Cardiac muscle cell (in vitro differentiated cells and primary cell): Measurements from ENCODE around the gene BPIFB6. TPM values are rescaled to one million over a fixed set of nuclear protein-coding genes. Genes with fewer than 3 reads are reported as not detected.

Experiments used
- DNase-seq, 2 donors: peaks; one replicate each; pipeline versions ENCODE4 v3.0.0 to v3.0.0-alpha.2; 2010 to 2017; ENCODE audit warnings: low read depth in 1 of 2, low spot score in 1 of 2
- H3K27ac ChIP-seq: fragments of 200-600 bp; sonication (generic); 2 replicates; pipeline ENCODE4 v1.5.1; 2016
- H3K27me3 ChIP-seq: fragments of 200-600 bp; sonication (generic); 2 replicates; pipeline ENCODE4 v1.6.0; 2016; ENCODE audit warnings: control low read depth
- H3K36me3 ChIP-seq: fragments of 200-600 bp; sonication (generic); 2 replicates; pipeline ENCODE4 v1.5.1; 2016; ENCODE audit warnings: control low read depth
- H3K4me1 ChIP-seq: fragments of 200-600 bp; sonication (generic); 2 replicates; pipeline ENCODE4 v1.8.1; 2017; ENCODE audit warnings: low read depth, mild to moderate bottlenecking, mixed run types
- H3K4me3 ChIP-seq: fragments of 200-600 bp; sonication (generic); 2 replicates; pipeline ENCODE4 v1.5.1; 2016; ENCODE audit warnings: mild to moderate bottlenecking
- H3K9me3 ChIP-seq: fragments of 200-600 bp; sonication (generic); 2 replicates; pipeline ENCODE4 v1.5.1; 2017; ENCODE audit warnings: low read depth, mild to moderate bottlenecking, control low read depth
- polyA plus RNA-seq: library from polyadenylated mRNA; unstranded; fragments of >200 nt; fragmentation: Nextera tagmentation; extraction: Ambion mirVana; gene quantifications from 2 replicates; pipeline ENCODE4 v1.2.1, GENCODE V29; 2016
- total RNA-seq: library from RNA; depleted of rRNA; stranded (reverse); fragments of >200 nt; gene quantifications from 2 replicates; pipeline ENCODE4 v1.2.3, GENCODE V29; 2016
- TF ChIP-seq, protein P1 (sequence below): IDR thresholded peaks from 2 replicates; pipeline ENCODE4 v1.5.1; 2012; ENCODE audit warnings: low read depth, mild to moderate bottlenecking, low read length

Gene BPIFB6
- total and polyA plus RNA-seq, 2 experiments from 2014 or later: not detected

DNA sequence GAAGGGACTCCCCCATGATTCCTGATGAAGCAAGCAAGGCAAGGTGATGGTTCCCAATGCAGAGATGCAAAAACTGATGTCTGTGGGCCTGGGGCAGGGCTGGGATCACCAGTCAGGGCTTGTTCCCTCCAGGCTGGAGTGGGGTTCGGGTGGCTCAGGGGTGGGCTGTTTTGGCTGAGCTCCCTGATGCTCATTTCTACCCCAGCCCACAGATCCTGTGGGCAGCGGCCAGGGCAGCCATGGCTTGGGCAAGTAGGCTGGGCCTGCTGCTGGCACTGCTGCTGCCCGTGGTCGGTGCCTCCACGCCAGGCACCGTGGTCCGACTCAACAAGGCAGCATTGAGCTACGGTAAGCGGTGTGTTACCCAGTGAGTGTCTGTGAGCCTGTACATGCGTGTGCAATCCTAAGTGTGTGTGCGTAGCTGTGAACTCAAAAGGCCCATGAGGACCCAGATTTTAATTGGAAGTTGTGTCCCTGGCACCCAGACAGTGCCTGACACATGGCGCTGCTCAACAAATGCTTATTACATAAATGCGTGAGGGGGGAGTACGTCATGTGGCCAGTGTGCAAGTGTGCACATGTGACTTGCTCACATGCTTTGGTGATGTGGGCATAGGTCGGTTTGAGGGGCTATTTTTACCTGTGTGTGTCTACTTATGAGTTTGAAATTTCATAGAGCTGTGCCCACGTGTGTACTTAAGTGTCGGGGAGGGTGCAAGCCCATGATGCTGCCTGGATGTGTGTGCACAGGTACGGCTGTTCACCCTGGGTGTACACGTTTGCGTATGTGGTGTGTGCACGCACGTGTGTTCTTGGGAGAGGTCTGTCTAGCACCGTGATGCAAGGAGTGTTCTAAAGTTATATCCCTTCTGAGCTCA is 22.9 kb upstream of the BPIFB6 start:
- Histone ChIP-seq H3K27ac (no peak overlapping the region), H3K9me3 (no peaks in the 10 kb centered on the region), H3K36me3 (no peaks in the 10 kb centered on the region), H3K4me3 (no peak overlapping the region), H3K4me1 (no peaks in the 10 kb centered on the region), H3K27me3 (no peaks in the 10 kb centered on the region)
- TF ChIP-seq, protein P1, sequence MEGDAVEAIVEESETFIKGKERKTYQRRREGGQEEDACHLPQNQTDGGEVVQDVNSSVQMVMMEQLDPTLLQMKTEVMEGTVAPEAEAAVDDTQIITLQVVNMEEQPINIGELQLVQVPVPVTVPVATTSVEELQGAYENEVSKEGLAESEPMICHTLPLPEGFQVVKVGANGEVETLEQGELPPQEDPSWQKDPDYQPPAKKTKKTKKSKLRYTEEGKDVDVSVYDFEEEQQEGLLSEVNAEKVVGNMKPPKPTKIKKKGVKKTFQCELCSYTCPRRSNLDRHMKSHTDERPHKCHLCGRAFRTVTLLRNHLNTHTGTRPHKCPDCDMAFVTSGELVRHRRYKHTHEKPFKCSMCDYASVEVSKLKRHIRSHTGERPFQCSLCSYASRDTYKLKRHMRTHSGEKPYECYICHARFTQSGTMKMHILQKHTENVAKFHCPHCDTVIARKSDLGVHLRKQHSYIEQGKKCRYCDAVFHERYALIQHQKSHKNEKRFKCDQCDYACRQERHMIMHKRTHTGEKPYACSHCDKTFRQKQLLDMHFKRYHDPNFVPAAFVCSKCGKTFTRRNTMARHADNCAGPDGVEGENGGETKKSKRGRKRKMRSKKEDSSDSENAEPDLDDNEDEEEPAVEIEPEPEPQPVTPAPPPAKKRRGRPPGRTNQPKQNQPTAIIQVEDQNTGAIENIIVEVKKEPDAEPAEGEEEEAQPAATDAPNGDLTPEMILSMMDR: no peak
- no peak for DNase-seq

DNA sequence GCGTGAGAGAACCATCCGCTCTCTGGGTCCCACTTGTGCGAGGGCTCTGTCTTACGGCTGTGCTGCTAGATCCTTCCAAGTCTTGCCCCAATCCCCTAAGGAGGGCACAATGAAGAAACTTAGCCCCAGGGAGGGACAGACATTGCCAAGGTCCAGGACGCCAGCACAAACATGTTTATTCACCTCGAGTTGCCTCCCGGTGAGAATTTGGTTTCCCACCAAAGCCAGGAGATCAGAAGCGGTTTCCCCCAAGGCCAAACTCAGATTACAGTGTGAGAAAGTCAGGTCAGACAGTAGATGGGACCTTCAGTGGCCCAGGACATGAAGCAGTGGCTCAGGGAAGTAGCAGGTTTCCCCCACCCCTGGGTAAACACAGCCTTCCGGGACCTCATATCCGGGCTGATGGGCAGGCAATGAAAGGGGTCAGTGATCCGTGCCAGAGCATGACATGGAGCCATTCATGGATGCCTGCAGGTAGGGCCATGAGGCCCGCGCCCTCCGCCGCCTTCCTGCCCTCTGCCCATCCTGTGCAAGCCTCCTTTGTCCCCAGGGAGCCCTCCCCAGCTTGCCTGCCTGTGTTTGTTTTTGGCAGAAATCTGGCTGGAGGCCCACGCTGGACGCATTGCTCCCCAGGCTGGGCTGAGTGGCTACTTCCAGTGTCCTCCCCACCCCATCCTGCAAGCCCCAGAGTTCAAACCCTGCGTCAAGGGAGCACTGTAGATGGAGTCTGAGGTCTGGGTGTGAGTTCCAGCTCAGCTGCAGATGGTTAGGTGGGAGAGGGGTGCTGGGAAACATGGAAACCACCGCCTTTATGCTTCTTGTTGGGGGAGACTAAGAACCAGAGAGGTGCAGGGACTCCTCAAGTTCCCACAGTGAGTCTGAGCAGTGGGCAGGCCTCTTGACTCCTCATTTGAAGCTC is 22.0 kb upstream of the BPIFB6 start:
- no peak for DNase-seq
- Histone ChIP-seq H3K36me3 (no peaks in the 10 kb centered on the region), H3K4me1 (no peaks in the 10 kb centered on the region), H3K27ac (no peak overlapping the region), H3K9me3 (no peaks in the 10 kb centered on the region), H3K27me3 (peaks cover 3% of the 10 kb centered on the region), H3K4me3 (no peak overlapping the region)
- TF ChIP-seq, protein P1: no peak

DNA sequence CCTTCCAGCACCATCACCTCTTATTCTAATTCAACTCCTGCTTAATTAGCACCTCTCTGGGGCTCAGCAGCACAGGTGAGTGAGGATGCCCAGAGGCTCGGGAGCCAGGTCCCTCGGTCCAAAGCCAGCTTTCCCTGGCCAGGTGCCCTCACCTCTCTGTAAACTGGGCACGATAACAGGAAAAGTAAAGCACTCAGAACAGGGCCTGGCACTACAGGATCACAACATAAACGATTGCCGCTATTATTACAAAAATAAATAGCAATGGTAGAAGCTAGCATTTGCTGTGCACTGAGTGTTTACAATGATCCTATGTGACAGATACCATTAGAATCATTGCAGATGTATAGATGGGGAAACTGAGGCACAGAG is 21.3 kb upstream of the BPIFB6 start:
- Histone ChIP-seq H3K9me3 (no peaks in the 10 kb centered on the region), H3K4me1 (no peaks in the 10 kb centered on the region), H3K27me3 (peaks cover 3% of the 10 kb centered on the region), H3K36me3 (no peaks in the 10 kb centered on the region), H3K4me3 (no peak overlapping the region), H3K27ac (no peak overlapping the region)
- TF ChIP-seq, protein P1: no peak
- no peak for DNase-seq

DNA sequence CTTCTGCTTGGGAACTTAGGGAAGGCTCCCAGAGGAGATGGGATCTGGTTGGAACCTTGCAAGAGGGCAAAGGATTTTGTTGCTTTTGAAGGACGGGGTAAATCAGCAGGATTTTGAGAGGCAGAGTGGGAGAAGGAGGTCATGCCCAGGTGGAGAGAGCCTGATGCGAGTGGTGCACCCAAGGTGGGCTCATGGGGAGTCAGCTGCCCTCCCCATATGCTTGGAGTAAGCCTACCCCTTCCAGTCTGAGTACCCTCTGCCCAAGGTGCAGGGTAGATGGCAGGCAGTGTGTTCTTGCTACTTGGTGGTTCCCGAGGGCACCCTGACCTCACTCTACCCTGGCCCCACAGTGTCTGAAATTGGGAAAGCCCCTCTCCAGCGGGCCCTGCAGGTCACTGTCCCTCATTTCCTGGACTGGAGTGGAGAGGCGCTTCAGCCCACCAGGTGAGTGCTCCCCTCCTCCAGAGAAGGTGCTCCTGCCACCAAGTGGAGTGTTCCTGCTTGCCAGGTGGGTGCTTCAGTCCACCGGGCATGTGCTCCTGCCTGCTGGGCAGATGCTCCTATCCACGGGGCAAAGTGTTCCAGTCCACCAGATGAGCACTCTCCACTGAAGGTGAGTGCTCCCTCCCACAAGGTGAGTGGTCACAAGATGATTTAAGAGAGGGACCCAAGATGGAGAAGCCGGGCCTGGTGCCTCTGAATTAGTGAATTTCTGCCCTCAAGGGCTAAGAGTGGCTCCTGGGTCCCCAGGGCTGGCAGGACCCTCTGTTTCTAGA is 20.6 kb upstream of the BPIFB6 start:
- no peak overlapping the region for H3K4me3 ChIP-seq

More for the DNA sequence above, 20.6 kb upstream of the BPIFB6 start:
- Histone ChIP-seq H3K4me1 (no peaks in the 10 kb centered on the region), H3K27me3 (peaks cover 3% of the 10 kb centered on the region), H3K9me3 (no peaks in the 10 kb centered on the region), H3K27ac (no peak overlapping the region), H3K36me3 (no peaks in the 10 kb centered on the region)
- no peak for DNase-seq
- TF ChIP-seq, protein P1: no peak
